ENCODE results near the gene ALKBH6. TPM values are rescaled to one million over a fixed set of nuclear protein-coding genes. Genes with fewer than 3 reads are reported as not detected.
A peak's percentile ranks its signal among the peaks of the same experiment; 100 is the strongest.

ALKBH6 gene
- total and polyA plus RNA-seq, 2 experiments from 2014 or later = 25.6 to 32.1 TPM

DNA sequence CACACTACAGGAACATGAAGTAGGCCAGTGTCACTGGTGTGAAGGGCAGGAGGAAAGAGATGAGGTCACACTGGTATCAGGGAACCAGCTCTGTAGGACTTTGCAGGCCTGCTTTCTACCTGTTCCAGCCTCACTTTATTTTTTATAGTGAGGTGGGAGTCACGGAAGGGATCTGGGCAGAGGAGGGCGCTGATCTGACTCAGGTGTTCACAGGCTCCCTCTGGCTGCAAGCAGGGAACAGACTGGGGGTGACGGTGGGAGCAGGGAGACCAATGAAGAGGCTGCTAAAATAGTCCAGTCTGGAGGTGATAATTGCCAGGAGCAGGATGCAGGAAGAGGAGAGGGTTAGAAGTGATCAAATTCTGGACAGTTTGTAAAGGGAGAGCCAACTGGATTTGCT is 37.2 kb upstream of the ALKBH6 start:
- TF ChIP-seq EZH2 (IDR thresholded peaks at IDR 0.05; ENCODE audit: insufficient read depth, poor library complexity, severe bottlenecking) = no peak
- no peak for TF ChIP-seq EZH2phosphoT487 (IDR thresholded peaks at IDR 0.05; ENCODE audit: insufficient read depth, low read depth)
- in situ Hi-C loops (cut with MboI) = no loop called here
- peaks cover 12% of the 10 kb centered on the region for H3K4me1 ChIP-seq (ENCODE audit: insufficient read depth)
- H3F3A ChIP-seq (ENCODE audit: insufficient read depth) = peaks cover 14% of the 10 kb centered on the region
- H3K9me2 ChIP-seq (ENCODE audit: insufficient read depth) = no peaks in the 10 kb centered on the region
- no peaks in the 10 kb centered on the region for H3K27me3 ChIP-seq (replicated peaks; ENCODE audit: insufficient read depth)
- no peak overlapping the region for H3K27ac ChIP-seq
- H4K20me1 ChIP-seq (ENCODE audit: insufficient read depth) = no peaks in the 10 kb centered on the region
- H3K9me3 ChIP-seq (ENCODE audit: low read depth) = no peaks in the 10 kb centered on the region
- H3K4me2 ChIP-seq (ENCODE audit: unreplicated experiment) = no peak overlapping the region
- no peak overlapping the region for H2AFZ ChIP-seq
- no peak overlapping the region for H3K9ac ChIP-seq
- H3K4me3 ChIP-seq = no peak overlapping the region
- DNase-seq = no peak
- no peaks in the 10 kb centered on the region for H3K36me3 ChIP-seq (ENCODE audit: low read depth)
- 56 to 57% methylated on average over 3 of the region's 3 CpGs for WGBS, 2 experiments (ENCODE audit: low coverage in 1 of 2, low lambda C conversion rate in 2 of 2, missing lambda C conversion rate in 2 of 2)
- H3K79me2 ChIP-seq (ENCODE audit: insufficient read depth) = peaks cover 21% of the 10 kb centered on the region

GRCh38 chr19:36049080-36049698 is 35.2 kb upstream of the ALKBH6 start:
- no peaks in the 10 kb centered on the region for H3K36me3 ChIP-seq (ENCODE audit: low read depth)

DNA sequence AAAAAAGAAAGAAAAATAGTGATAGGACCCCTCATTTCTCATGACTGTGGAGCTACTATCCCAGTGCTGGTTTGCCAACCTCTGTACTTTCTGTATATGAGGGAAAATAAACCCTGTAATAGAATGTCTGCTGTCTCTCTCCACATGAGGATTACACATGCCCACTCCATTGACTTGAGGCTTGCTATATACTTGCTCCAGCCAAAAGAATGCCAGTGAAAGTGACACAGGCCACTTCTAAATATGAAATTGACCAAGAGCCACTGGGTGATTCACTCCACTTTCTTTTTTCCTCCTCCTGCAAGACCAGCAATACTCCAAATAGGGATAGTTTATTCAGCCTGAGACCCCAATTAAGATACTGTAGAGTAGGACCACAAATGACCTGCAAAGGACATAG is 33.8 kb upstream of the ALKBH6 start:
- Histone ChIP-seq H3K4me2 (ENCODE audit: unreplicated experiment) (no peak overlapping the region), H3K36me3 (ENCODE audit: low read depth) (no peaks in the 10 kb centered on the region), H3K4me1 (ENCODE audit: insufficient read depth) (peaks cover 13% of the 10 kb centered on the region), H3K27ac (no peak overlapping the region), H3K9me2 (ENCODE audit: insufficient read depth) (no peaks in the 10 kb centered on the region), H3K9me3 (ENCODE audit: low read depth) (no peaks in the 10 kb centered on the region), H4K20me1 (ENCODE audit: insufficient read depth) (no peaks in the 10 kb centered on the region), H3F3A (ENCODE audit: insufficient read depth) (0 out of 2 replicates have a peak, but pooled peaks cover 6% of the 10 kb centered on the region), H3K79me2 (ENCODE audit: insufficient read depth) (peaks cover 12% of the 10 kb centered on the region), H2AFZ (no peak overlapping the region), H3K27me3 (replicated peaks; ENCODE audit: insufficient read depth) (no peaks in the 10 kb centered on the region), H3K9ac (no peak overlapping the region), H3K4me3 (no peak overlapping the region)
- TF ChIP-seq EZH2 (IDR thresholded peaks at IDR 0.05; ENCODE audit: insufficient read depth, poor library complexity, severe bottlenecking) (no peak), EZH2phosphoT487 (IDR thresholded peaks at IDR 0.05; ENCODE audit: insufficient read depth, low read depth) (no peak)
- no peak for DNase-seq
- in situ Hi-C loops (cut with MboI) = no loop called here

More at GRCh38 chr19:36049080-36049698, 35.2 kb upstream of the ALKBH6 start:
- H3K4me2 ChIP-seq (ENCODE audit: unreplicated experiment) = no peak overlapping the region
- H3F3A ChIP-seq (ENCODE audit: insufficient read depth) = peaks cover 14% of the 10 kb centered on the region
- no peaks in the 10 kb centered on the region for H3K9me3 ChIP-seq (ENCODE audit: low read depth)
- no peaks in the 10 kb centered on the region for H4K20me1 ChIP-seq (ENCODE audit: insufficient read depth)
- TF ChIP-seq EZH2 (IDR thresholded peaks at IDR 0.05; ENCODE audit: insufficient read depth, poor library complexity, severe bottlenecking) (no peak), EZH2phosphoT487 (IDR thresholded peaks at IDR 0.05; ENCODE audit: insufficient read depth, low read depth) (no peak)
- DNase-seq = no peak
- 82 to 86% methylated on average over 4 of the region's 4 CpGs for WGBS, 2 experiments (ENCODE audit: low coverage in 1 of 2, low lambda C conversion rate in 2 of 2, missing lambda C conversion rate in 2 of 2)
- H3K79me2 ChIP-seq (ENCODE audit: insufficient read depth) = peaks cover 12% of the 10 kb centered on the region
- H2AFZ ChIP-seq = no peak overlapping the region
- no peak overlapping the region for H3K4me3 ChIP-seq
- H3K9me2 ChIP-seq (ENCODE audit: insufficient read depth) = no peaks in the 10 kb centered on the region
- no peak overlapping the region for H3K9ac ChIP-seq
- H3K27ac ChIP-seq = no peak overlapping the region
- no peaks in the 10 kb centered on the region for H3K27me3 ChIP-seq (replicated peaks; ENCODE audit: insufficient read depth)
- peaks cover 15% of the 10 kb centered on the region for H3K4me1 ChIP-seq (ENCODE audit: insufficient read depth)
- in situ Hi-C loops (cut with MboI) = no loop called here

GRCh38 chr19:36046443-36047050 is 32.5 kb upstream of the ALKBH6 start:
- no peaks in the 10 kb centered on the region for H3K9me3 ChIP-seq (ENCODE audit: low read depth)

More at GRCh38 chr19:36046443-36047050, 32.5 kb upstream of the ALKBH6 start:
- no peaks in the 10 kb centered on the region for H3K36me3 ChIP-seq (ENCODE audit: low read depth)
- no peaks in the 10 kb centered on the region for H3K27me3 ChIP-seq (replicated peaks; ENCODE audit: insufficient read depth)
- no peak for TF ChIP-seq EZH2 (IDR thresholded peaks at IDR 0.05; ENCODE audit: insufficient read depth, poor library complexity, severe bottlenecking)
- TF ChIP-seq EZH2phosphoT487 (IDR thresholded peaks at IDR 0.05; ENCODE audit: insufficient read depth, low read depth) = no peak
- H3K4me2 ChIP-seq (ENCODE audit: unreplicated experiment) = no peak overlapping the region
- H3K27ac ChIP-seq = no peak overlapping the region
- in situ Hi-C loops (cut with MboI) = no loop called here
- peaks cover 2% of the 10 kb centered on the region for H3F3A ChIP-seq (ENCODE audit: insufficient read depth)
- peak; percentile 43 for DNase-seq
- no peaks in the 10 kb centered on the region for H4K20me1 ChIP-seq (ENCODE audit: insufficient read depth)
- WGBS, 2 experiments (ENCODE audit: low coverage in 1 of 2, low lambda C conversion rate in 2 of 2, missing lambda C conversion rate in 2 of 2) = 80 to 84% methylated on average over 5 of the region's 5 CpGs
- H2AFZ ChIP-seq = no peak overlapping the region
- H3K9ac ChIP-seq = no peak overlapping the region
- no peak overlapping the region for H3K4me3 ChIP-seq
- no peaks in the 10 kb centered on the region; the same call in 1 of the 2 replicates for H3K79me2 ChIP-seq (ENCODE audit: insufficient read depth)
- peaks cover 20% of the 10 kb centered on the region for H3K4me1 ChIP-seq (ENCODE audit: insufficient read depth)
- no peaks in the 10 kb centered on the region for H3K9me2 ChIP-seq (ENCODE audit: insufficient read depth)
